Activated CD8-positive, alpha-beta T cell treated with anti-CD3 and anti-CD28 coated beads for 36 hours (primary cell): Measurements from ENCODE around the gene TGOLN2. TPM values are rescaled to one million over a fixed set of nuclear protein-coding genes. Genes with fewer than 3 reads are reported as not detected.
"Not testable (repeated sequence)": the region's sequence is repeated elsewhere in the genome, so short reads cannot be mapped to it uniquely, and the experiment has no call there.

Experiments used
- ATAC-seq: fragments of 200-7000 bp; cut with Tn5 transposase; one replicate; pipeline ENCODE4 v1.10.0; 2021; ENCODE audit warnings: mild to moderate bottlenecking, moderate library complexity
- CTCF ChIA-PET: fragments of 350-600 bp; sonication (Branson Sonifier 250); formaldehyde crosslinking; loops from one replicate; lab custom pipeline; 2021; ENCODE audit warnings: antibody characterized with exemption; lab: Charles Lee
- POLR2A ChIA-PET: fragments of 350-600 bp; sonication (Branson Sonifier 250); formaldehyde crosslinking; loops from one replicate; lab custom pipeline; 2021; ENCODE audit warnings: antibody characterized with exemption; lab: Charles Lee
- DNase-seq: peaks from one replicate; pipeline ENCODE4 v3.0.0-alpha.2; 2020
- H3K27ac Mint-ChIP-seq: one replicate; pipeline ENCODE4 v1.8.0; 2021; ENCODE audit warnings: mild to moderate bottlenecking, mixed read lengths
- H3K27me3 Mint-ChIP-seq: one replicate; pipeline ENCODE4 v1.8.0; 2021; ENCODE audit warnings: mixed read lengths
- H3K36me3 Mint-ChIP-seq: one replicate; pipeline ENCODE4 v1.8.0; 2021; ENCODE audit warnings: low read depth, mixed read lengths
- H3K4me1 Mint-ChIP-seq: one replicate; pipeline ENCODE4 v1.8.0; 2021; ENCODE audit warnings: low read depth, mixed read lengths
- H3K4me3 Mint-ChIP-seq: one replicate; pipeline ENCODE4 v1.8.0; 2021; ENCODE audit warnings: mild to moderate bottlenecking, moderate library complexity, mixed read lengths
- H3K9me3 Mint-ChIP-seq: one replicate; pipeline ENCODE4 v1.8.0; 2021; ENCODE audit warnings: mixed read lengths
- CTCF ChIP-seq: fragments of 200-600 bp; IDR thresholded peaks from one replicate; pipeline ENCODE4 v1.8.0; 2022; ENCODE audit warnings: antibody characterized with exemption, mild to moderate bottlenecking
- intact Hi-C: fragments of 100-400 bp; cut with micrococcal nuclease; formaldehyde crosslinking; loops from one replicate; pipeline ENCODE4 v1.10.0; 2022
- total RNA-seq, 2 experiments: library from RNA; stranded (reverse); gene quantifications; one replicate each; pipeline ENCODE4 v1.2.3, GENCODE V29; 2021

Gene TGOLN2
- total RNA-seq, 2 experiments from 2014 or later = 62.8 to 64.0 TPM

- DNase-seq (peak; percentile 63), ATAC-seq (peak; percentile 82)
- H3K27me3 Mint-ChIP-seq = no peaks in the 10 kb centered on the region
- POLR2A ChIA-PET = interaction anchor here (1.0 to 3.8 kb wide), 8 partner anchors 9 to 297 kb away, joined by 3 to 45 read pairs (median 3); partner anchors contain the start of genes ELMOD3, RETSAT and TGOLN2
- TF ChIP-seq CTCF = no peak
- CTCF ChIA-PET = interaction anchor here (0.6 to 2.9 kb wide), 12 partner anchors 9 to 234 kb away, joined by 3 to 13 read pairs (median 4); partner anchors contain the start of genes ELMOD3, MAT2A, RETSAT and TGOLN2
- intact Hi-C loops = no loop called here
- H3K9me3 Mint-ChIP-seq = no peaks in the 10 kb centered on the region
- peaks cover 66% of the 10 kb centered on the region for H3K36me3 Mint-ChIP-seq
- peaks cover 61% of the 10 kb centered on the region for H3K4me1 Mint-ChIP-seq
- peak overlapping the region; percentile 26 for H3K4me3 Mint-ChIP-seq
- H3K27ac Mint-ChIP-seq = peak overlapping the region; percentile 89
Observed at GRCh38 chr2:85318222-85319074, 9.3 kb downstream of the TGOLN2 start.

GRCh38 chr2:85315921-85316320, 11.9 kb downstream of the TGOLN2 start:
- H3K4me3 Mint-ChIP-seq, POLR2A ChIA-PET, H3K27ac Mint-ChIP-seq, intact Hi-C loops, CTCF ChIA-PET, ATAC-seq, H3K27me3 Mint-ChIP-seq, DNase-seq, H3K9me3 Mint-ChIP-seq: not testable (repeated sequence)
- Mint-ChIP-seq H3K36me3 (peaks cover 42% of the 10 kb centered on the region), H3K4me1 (peaks cover 40% of the 10 kb centered on the region)

GRCh38 chr2:85314884-85315242, 12.9 kb downstream of the TGOLN2 start:
- ChIA-PET POLR2A (interaction anchor here (1.1 to 3.7 kb wide), 4 partner anchors 10 to 349 kb away, joined by 4 to 24 read pairs (median 5); partner anchors contain the start of gene MAT2A), CTCF (interaction anchor here (0.5 to 2.0 kb wide), 2 partner anchors 15 to 530 kb away, joined by 3 to 19 read pairs; no protein-coding TSS in a partner anchor)
- intact Hi-C loops = no loop called here
- no peak for TF ChIP-seq CTCF
- H3K9me3 Mint-ChIP-seq = no peaks in the 10 kb centered on the region
- H3K27me3 Mint-ChIP-seq = no peaks in the 10 kb centered on the region
- peaks cover 38% of the 10 kb centered on the region for H3K4me1 Mint-ChIP-seq
- peaks cover 31% of the 10 kb centered on the region for H3K36me3 Mint-ChIP-seq
- no peak overlapping the region for H3K4me3 Mint-ChIP-seq
- H3K27ac Mint-ChIP-seq = no peak overlapping the region
- ATAC-seq (no peak), DNase-seq (no peak)

- ATAC-seq (no peak), DNase-seq (no peak)
- Mint-ChIP-seq H3K9me3 (no peaks in the 10 kb centered on the region), H3K27me3 (no peaks in the 10 kb centered on the region), H3K4me3 (no peak overlapping the region), H3K36me3 (peaks cover 15% of the 10 kb centered on the region), H3K27ac (no peak overlapping the region), H3K4me1 (peaks cover 36% of the 10 kb centered on the region)
- ChIA-PET POLR2A (interaction anchor here (3.7 kb wide), 1 partner anchor 13 kb away, joined by 24 read pairs; no protein-coding TSS in a partner anchor), CTCF (interaction anchor here (0.7 to 1.2 kb wide), 2 partner anchors 12 to 71 kb away, joined by 3 to 11 read pairs; no protein-coding TSS in a partner anchor)
- intact Hi-C loops = no loop called here
- TF ChIP-seq CTCF = no peak
Observed at GRCh38 chr2:85312404-85312803, 15.4 kb downstream of the TGOLN2 start.

GRCh38 chr2:85310330-85310729, 17.5 kb downstream of the TGOLN2 start:
- H3K27ac Mint-ChIP-seq = peak overlapping the region; percentile 74
- intact Hi-C loops = no loop called here
- H3K36me3 Mint-ChIP-seq = peaks cover 6% of the 10 kb centered on the region
- no peaks in the 10 kb centered on the region for H3K9me3 Mint-ChIP-seq
- no peak for ATAC-seq
- H3K4me3 Mint-ChIP-seq = peak overlapping the region; percentile 71
- peaks cover 32% of the 10 kb centered on the region for H3K4me1 Mint-ChIP-seq
- no peaks in the 10 kb centered on the region for H3K27me3 Mint-ChIP-seq
- ChIA-PET POLR2A (interaction anchor here (0.6 to 3.5 kb wide), 4 partner anchors 9 to 184 kb away, joined by 3 to 46 read pairs (median 13); partner anchors contain the start of genes ELMOD3, RETSAT and TGOLN2), CTCF (interaction anchor here (1.2 to 4.4 kb wide), 4 partner anchors 8 to 238 kb away, joined by 3 to 59 read pairs (median 5); no protein-coding TSS in a partner anchor)
- no peak for TF ChIP-seq CTCF
- no peak for DNase-seq
